NCI-H2171 (cell line): ENCODE data around the gene SLC2A5.

Source experiments
- DNase-seq: peaks from one replicate; lab custom pipeline; 2025; lab: John Stamatoyannopoulos, UW

Gene SLC2A5

DNA sequence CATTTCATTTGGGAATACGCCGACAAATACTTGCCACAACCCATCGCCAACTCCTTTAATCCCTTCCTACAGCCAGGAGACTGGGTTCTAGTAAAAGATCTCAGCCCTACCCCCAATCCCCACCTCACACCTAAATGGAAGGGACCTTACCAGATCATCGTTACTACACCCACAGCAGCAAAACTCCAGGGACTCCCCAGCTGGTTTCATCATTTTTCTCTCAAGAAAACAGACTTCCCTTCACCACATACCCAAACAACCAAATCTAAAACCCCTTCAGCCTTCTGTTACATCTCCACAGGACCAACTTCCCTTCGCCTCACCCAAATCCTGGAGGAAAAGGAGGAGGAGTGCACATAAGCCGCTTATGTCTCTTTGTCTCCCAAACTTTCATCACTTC lies 23.7 kb upstream of the SLC2A5 start:
- no peak for DNase-seq

- no peak for DNase-seq
These were observed 19.4 kb upstream of the SLC2A5 start for GRCh38 chr1:9088807-9089206.

GRCh38 chr1:9087411-9088125 lies 18.1 kb upstream of the SLC2A5 start:
- DNase-seq = no peak

- no peak for DNase-seq
These were observed 17.4 kb upstream of the SLC2A5 start for GRCh38 chr1:9086796-9087195.

DNA sequence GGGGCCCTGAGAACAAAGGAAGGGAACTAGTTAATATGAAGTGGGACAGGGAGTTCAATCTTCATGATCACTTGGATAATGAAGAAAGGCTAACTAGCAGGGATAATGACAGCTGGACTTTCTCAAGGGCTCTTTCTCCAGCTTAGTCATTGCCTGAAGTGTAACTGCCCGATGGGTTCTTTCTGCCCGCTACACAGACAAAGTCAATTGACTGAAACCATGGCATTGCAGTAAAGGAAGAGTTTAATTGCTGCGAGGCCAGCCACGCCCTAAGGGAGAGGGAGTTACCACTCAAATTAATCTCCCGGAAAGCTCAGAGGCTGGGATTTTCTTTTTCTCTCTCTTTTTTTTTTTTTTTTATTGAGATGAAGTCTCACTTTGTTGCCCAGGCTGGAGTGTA lies 16.6 kb upstream of the SLC2A5 start:
- DNase-seq = no peak

- no peak for DNase-seq
These were observed 16.0 kb upstream of the SLC2A5 start for GRCh38 chr1:9085306-9085940.

GRCh38 chr1:9084906-9085305 lies 15.5 kb upstream of the SLC2A5 start:
- DNase-seq = no peak

- no peak for DNase-seq
These were observed 12.0 kb upstream of the SLC2A5 start for GRCh38 chr1:9081473-9081872.

DNA sequence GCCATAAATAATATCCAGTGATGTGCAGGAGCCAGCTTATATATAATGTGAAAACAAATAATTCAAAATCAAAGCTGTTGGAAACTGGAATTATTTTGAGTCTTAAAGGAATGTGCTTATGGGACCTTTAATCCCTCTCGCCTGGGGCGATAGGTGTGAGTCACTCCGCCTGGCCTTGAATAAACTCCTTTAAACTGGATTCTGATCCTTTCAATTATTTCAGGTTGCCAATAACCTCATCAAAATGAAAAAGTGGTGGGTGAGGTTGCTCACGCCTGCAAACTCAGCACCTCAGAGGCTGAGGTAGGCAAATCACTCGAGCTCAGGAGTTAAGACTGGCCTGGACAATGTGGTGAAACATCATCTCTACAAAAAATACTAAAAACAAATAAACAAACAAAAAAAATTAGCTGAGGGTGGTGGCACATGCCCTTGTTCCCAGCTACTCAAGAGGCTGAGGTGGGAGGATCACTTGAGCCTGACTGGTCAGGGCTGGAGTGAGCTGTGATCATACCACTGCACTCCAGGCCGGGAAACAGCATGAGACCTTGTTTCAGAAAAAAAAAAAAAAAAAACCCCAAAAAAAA lies 11.4 kb upstream of the SLC2A5 start:
- DNase-seq = no peak

GRCh38 chr1:9079988-9080704 lies 10.7 kb upstream of the SLC2A5 start:
- no peak for DNase-seq

GRCh38 chr1:9078752-9079500 lies 9.5 kb upstream of the SLC2A5 start:
- no peak for DNase-seq

DNA sequence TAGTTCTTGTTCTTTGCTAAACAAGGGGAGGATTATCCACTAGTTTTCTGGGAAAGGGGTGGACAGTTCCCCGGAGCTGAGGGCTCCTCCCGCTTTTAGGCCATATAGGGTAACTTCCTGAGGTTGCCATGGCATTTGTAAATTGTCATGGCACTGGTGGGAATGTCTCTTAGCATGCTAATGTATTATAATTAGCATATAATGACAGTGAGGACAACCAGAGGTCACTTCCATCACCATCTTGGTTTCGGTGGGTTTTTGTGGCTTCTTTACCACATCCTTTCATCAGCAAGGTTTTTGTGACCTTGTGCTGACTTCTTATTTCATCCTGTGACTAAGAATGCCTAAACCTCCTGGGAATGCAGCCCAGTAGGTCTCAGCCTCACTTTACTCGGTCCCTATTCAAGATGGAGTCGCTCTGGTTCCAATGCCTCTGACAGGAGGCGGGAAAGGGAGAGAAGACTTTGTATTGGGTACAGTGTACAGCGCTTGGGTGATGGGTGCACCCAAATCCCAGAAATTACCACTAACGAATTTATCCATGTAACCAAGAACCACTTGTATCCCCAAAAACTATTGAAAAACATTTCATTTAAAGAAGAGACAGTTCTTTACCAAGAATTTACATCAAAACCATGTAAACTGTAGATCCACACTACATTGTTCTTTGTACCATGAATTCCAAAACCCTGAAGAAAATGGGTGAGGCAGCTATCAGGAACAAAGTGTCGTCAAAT lies 8.7 kb upstream of the SLC2A5 start:
- no peak for DNase-seq

- DNase-seq = no peak
These were observed 5.6 kb upstream of the SLC2A5 start for GRCh38 chr1:9075022-9075421.

DNA sequence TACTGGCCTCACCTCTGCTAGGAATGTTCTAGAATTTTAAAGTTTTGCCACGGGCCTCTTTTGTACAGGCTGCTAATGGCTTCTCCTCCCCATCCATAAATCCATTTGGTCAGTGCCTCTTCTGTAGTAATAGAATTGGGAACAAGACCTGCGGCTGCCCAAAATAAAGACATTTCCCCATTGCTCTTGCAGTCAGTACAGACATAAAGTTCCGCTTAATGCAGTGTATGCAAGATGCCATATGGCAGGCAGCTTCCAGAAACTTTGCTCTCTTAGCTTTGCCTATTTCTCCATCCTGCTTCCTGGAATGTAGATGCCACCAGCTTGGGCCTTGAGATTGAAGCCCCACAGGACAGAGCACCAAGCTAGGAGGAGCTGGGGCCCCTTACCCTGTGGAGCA lies 3.7 kb upstream of the SLC2A5 start:
- DNase-seq = no peak

- no peak for DNase-seq
These were observed 2.3 kb upstream of the SLC2A5 start for GRCh38 chr1:9071554-9072235.

GRCh38 chr1:9070486-9070885 lies 1.1 kb upstream of the SLC2A5 start:
- no peak for DNase-seq

GRCh38 chr1:9068981-9069325 lies 482 bp downstream of the SLC2A5 start:
- DNase-seq = no peak

DNA sequence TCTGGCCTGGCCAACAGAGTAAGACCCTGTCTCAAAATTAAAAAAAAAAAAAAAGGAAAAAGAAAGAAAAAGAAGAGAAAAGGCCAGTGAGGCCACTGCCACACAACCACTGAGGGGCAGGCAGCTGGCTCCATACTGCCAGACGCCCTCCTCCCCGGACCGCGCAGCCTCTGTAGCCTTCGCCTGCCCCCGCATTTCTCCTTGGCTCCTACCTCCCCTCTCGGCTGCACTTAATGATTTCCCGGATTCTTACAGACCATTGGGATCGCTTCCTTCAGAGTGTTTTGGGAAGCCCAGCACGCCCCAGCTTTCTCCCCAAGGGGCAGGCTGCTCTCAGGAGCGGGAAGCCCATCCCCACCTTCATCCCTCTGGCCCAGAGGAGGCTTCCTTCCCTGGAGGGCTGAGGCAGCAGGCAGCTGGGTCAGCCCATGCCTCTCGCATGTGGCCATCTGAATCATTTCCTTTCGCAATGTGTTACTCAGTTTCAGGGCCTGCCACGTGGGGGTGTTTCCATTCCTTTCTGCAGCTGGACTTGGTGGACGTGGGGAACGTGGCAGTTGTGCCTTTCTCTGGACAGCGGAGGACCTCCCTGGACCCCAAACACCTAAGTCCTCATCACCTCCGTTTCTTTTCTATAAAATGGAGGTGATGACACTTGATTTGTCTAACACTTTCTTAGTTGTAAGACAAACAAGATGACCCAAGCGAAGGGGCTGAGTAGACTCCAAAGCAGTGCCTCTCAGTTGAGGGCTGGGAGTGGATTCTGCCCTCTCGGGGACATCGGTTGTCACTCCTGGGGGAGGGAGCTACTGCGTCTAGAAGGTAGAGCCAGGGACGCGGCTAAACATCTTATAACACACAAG lies 2.3 kb downstream of the SLC2A5 start:
- no peak for DNase-seq

DNA sequence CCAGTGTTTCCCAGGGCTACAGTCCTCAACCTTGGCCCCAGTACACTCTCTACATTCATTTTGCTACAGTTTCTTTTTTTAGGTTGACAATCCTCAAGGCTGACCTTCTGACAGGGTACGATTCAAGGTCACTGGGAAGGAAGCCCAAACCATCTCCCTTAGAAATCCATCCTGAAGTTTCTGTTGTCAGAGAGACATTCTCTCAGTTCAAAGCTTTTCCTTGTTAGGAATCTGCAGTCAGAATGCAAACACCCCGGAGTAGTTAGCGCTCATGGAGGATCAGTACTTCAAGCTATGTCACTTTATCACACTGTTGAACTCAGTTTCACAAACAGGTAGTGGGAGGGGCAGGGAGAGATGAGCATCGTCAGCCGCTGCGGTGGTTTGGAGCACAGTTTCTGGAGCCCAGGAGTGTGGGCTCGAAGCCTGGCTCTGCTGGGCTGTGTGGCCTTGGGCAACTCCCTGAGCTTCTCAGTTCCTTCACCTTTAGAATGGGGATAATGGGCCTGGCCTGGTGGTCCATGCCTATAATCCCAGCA lies 4.2 kb downstream of the SLC2A5 start:
- no peak for DNase-seq

- DNase-seq = no peak
These were observed 6.6 kb downstream of the SLC2A5 start for GRCh38 chr1:9062846-9063245.
